Upper lobe of left lung (tissue), 4 donors: ENCODE data around the gene S100A8.

Experiments
- CTCF ChIP-seq, 6 experiments: fragments of 450-650 bp in 4 of 6; fragments of 200-600 bp in 2 of 6; sonication (generic) in 2 of 6; IDR thresholded peaks; one replicate each; pipeline ENCODE4 v1.5.1; 2016 to 2019; ENCODE audit warnings: antibody characterized with exemption in 6 of 6
- POLR2A ChIP-seq, 4 donors: fragments of 450-650 bp; IDR thresholded peaks; one replicate each; pipeline ENCODE4 v1.5.1; 2016 to 2017; ENCODE audit warnings: antibody characterized with exemption in 4 of 4, mild to moderate bottlenecking in 2 of 4
- POLR2AphosphoS5 ChIP-seq, 2 donors: sonication (generic); formaldehyde crosslinking; IDR thresholded peaks; one replicate each; pipeline ENCODE4 v1.5.1; 2017; ENCODE audit warnings: antibody characterized with exemption in 2 of 2

GRCh38 chr1:153341431-153341934 is 49.4 kb downstream of the S100A8 start:
- TF ChIP-seq CTCF (IDR thresholded peaks at IDR 0.05) (no peak), POLR2AphosphoS5 (IDR thresholded peaks at IDR 0.05) (no peak), POLR2A (IDR thresholded peaks at IDR 0.05) (no peak)
